HG03139 (cell line): ENCODE measurements around the gene LIPC.

Experiments
- ATAC-seq: cut with Tn5 transposase; IDR thresholded peaks from one replicate; pipeline ENCODE4 v1.9.1; 2021; ENCODE audit not compliant: unreplicated experiment

LIPC gene

DNA sequence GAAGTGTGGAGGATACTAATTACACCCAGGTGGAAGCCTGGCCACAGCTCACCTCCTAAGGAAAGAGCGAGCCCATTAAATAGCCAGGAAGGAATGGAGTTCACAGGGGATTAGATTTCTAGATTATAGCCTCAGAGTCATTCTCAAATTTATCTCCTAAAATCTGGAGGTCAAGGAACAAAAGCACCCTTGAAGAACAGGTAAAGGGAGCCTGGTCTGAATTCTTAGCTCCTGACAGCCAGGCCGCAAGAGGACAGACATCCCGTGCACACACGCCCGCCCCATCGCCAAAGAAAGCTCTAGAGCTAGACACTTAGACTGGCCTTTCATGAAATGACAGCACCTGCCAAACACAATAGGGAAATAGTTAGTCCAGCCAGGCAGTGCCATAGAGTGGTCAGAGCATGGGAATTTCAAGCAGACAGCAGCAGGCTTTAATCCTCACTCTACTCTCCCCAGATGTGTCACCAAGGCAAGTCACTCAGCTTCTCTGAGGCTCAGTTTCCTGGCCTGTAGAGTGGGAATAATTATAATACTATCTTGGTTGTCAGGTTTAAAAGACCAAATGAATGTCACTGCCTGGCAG is 59.2 kb downstream of the LIPC start:
- ATAC-seq: no peak

- ATAC-seq: no peak
Measured at GRCh38 chr15:58491499-58492202, 59.9 kb downstream of the LIPC start.

DNA sequence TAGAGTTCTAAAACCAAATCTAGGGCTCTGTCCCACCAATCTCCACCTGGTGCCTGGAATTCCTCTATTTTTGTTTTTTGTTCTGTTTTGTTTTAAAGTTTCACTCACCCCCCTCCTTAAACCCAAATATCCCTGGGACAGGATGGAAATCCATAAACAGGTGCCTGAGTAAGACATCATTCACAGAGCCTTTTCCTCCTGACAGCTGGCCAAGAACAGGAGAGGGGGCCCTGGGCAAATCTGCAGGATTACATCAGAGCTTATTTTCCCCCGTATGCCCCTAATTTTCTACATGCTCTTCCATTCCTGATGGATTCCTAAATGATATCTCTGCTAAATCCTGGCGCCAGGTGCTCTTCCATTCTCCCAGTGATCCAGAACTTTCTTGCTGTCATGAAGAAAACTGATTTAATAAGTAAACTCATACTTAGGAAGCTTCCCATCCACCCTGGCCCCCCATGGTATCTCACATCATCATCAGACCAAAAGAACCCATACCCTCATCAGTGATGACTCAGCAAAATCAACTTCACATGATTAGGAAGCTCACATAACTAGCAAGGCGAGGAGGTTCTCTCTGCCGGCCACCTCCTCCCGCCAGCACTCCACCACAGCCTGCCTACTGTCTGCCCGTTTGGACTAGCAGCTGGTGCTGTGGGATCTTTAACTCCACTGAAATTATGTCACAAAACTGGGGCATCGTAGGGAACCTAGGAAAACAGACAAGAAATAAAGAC is 61.0 kb downstream of the LIPC start:
- ATAC-seq: no peak

GRCh38 chr15:58494567-58494966 is 62.8 kb downstream of the LIPC start:
- no peak for ATAC-seq

GRCh38 chr15:58495891-58496408 is 64.2 kb downstream of the LIPC start:
- no peak for ATAC-seq

- ATAC-seq: no peak
Measured at GRCh38 chr15:58497046-58497785, 65.4 kb downstream of the LIPC start.

DNA sequence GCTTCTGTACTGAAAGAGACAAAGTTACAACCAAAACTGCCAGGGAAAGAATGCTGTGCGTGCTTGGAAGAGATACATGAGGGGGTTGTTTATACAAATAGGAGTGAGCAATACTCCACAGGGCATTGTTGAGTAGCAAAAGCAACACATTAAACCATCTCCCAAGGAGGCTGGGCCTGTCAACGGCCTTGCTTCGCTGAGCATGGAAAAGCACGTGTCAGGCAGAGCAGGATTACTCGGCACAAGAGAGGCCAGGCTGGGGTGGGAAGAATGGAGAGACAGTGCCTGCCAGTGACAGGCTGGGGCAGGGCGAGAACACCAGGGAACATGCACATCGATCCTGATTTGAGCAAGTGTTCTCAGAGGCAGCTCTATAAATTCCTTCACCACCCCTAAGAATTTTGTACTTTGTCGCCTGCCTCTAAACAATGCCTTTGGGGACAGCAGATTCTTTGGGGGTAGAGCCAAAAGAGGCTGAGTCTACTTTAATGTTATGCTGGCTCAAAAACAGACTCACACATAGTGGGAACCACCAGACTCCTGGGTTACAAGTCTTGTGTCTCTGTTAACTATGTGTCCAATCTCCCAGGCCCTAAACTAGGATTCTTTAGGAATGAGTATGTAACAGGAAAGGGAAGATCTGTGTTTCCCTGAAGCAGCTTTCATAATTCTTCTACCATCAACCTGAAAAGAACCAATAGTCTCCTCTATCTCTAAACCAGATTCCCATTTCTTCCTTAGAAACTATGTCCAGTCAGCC is 67.2 kb downstream of the LIPC start:
- no peak for ATAC-seq

- ATAC-seq: no peak
Measured at GRCh38 chr15:58501006-58501405, 69.2 kb downstream of the LIPC start.

GRCh38 chr15:58501636-58502188 is 69.9 kb downstream of the LIPC start:
- ATAC-seq: no peak

GRCh38 chr15:58503139-58504027 is 71.6 kb downstream of the LIPC start:
- no peak for ATAC-seq

- no peak for ATAC-seq
Measured at GRCh38 chr15:58504674-58505234, 73.0 kb downstream of the LIPC start.

- ATAC-seq: no peak
Measured at GRCh38 chr15:58505581-58505980, 73.8 kb downstream of the LIPC start.

- no peak for ATAC-seq
Measured at GRCh38 chr15:58506064-58506490, 74.3 kb downstream of the LIPC start.

- no peak for ATAC-seq
Measured at GRCh38 chr15:58506783-58507668, 75.2 kb downstream of the LIPC start.

DNA sequence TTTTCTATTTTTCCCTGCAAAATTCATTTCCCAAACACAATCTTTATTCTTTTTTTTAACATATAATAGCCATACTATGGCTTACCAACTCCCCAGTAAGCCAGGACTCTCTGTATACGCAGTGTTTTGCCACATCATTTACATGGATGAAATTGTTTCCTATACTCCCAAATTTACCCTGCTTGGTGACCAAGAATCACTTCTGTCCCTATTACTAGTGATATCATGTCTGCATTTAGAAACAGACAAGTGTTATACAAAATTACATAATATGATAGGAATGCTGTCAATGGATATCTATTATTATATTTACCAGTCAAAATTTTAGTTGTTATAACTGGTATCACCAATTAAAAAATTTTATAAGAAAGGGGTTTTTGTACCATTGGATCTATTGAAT is 77.8 kb downstream of the LIPC start:
- ATAC-seq: no peak

DNA sequence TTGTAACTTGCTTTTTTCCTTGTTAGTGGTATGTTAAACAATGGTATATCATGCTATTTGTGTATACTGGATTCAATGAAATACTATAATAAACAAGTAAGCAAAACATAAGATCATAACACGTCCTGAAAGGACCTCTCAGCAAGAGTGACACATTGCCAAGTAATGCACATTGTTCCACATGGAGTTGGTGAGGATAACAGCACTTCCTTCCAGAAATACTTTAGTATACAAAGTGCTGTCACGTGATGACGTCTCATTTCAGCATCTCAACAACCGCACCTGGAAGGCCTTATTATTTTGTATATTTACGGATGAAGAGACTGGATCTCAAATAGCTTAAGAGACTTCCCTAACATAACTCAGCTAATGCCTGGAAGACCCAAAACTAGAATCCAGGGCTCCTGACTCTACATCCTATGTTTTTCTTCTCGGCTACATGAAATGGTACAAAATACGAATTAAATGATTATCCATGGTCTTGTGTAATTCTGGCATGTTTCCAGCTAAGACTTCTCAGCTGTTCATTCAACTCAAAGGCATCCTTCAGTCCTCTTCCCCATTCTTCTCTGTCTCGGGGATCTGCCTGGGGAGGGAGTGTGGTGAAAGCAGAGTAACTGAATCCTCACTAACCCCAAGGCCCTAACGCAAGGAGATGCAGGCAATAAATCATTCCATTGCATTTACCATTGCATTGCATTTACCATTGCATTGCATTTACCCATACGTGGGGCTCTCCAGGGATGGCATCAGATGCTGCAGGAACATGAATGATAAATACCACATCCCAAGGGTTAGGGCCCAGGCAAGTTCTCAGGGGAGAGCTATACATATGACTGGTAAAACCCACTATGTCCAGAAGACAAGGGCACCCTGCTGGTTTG is 79.2 kb downstream of the LIPC start:
- no peak for ATAC-seq

DNA sequence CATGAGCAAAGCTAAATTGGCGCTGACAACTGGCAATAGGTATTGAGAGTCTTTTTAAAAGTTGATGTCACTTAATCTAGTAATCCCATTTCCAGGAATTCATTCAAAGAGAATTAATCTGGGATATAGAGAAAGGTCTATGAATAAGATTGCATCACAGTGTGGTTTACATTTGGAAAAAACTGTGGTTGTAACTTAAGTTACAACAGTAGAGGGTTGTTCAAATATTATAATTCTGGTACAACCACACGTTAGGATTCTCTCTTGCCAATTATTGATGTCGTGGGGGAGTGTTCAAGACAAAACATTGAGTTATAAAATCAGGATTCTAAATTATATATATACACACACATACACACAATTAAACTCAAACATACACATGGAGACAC is 79.8 kb downstream of the LIPC start:
- no peak for ATAC-seq
